Measurements from ENCODE around the gene INHBB.

Gene INHBB

GRCh38 chr2:120398051-120398995 lies 52.4 kb downstream of the INHBB start:
- no peak overlapping the region for H3K4me3 Mint-ChIP-seq
- DNase-seq (no peak), ATAC-seq (no peak)
- no peaks in the 10 kb centered on the region for H3K9me3 Mint-ChIP-seq
- H3K27me3 Mint-ChIP-seq: peaks cover 10% of the 10 kb centered on the region
- H3K4me1 Mint-ChIP-seq: no peaks in the 10 kb centered on the region
- H3K27ac Mint-ChIP-seq: no peak overlapping the region

GRCh38 chr2:120398996-120399888 lies 53.3 kb downstream of the INHBB start:
- ATAC-seq: no peak
- Mint-ChIP-seq H3K27me3 (peaks cover 10% of the 10 kb centered on the region), H3K27ac (no peak overlapping the region), H3K9me3 (no peaks in the 10 kb centered on the region), H3K4me1 (no peaks in the 10 kb centered on the region), H3K4me3 (no peak overlapping the region)
- DNase-seq: no peak

- ATAC-seq (no peak), DNase-seq (no peak)
- Mint-ChIP-seq H3K4me1 (no peaks in the 10 kb centered on the region), H3K4me3 (no peak overlapping the region), H3K9me3 (no peaks in the 10 kb centered on the region), H3K27ac (no peak overlapping the region), H3K27me3 (peaks cover 10% of the 10 kb centered on the region)
These were observed 53.9 kb downstream of the INHBB start for GRCh38 chr2:120399889-120400240.

GRCh38 chr2:120400551-120400950 lies 54.6 kb downstream of the INHBB start:
- ATAC-seq (no peak), DNase-seq (no peak)
- Mint-ChIP-seq H3K27me3 (peaks cover 10% of the 10 kb centered on the region), H3K4me3 (no peak overlapping the region), H3K9me3 (no peaks in the 10 kb centered on the region), H3K27ac (peak overlapping the region in 1 of 2 donors; percentile 43), H3K4me1 (no peaks in the 10 kb centered on the region)
